Gastroesophageal sphincter (tissue), 4 donors: ENCODE measurements around the gene SYT14. TPM values are rescaled to one million over a fixed set of nuclear protein-coding genes. Genes with fewer than 3 reads are reported as not detected.

Source experiments
- ATAC-seq: fragments of 150-250 bp; one replicate; pipeline ENCODE4 v1.9.1; 2016; ENCODE audit warnings: mild to moderate bottlenecking, moderate library complexity
- H3K27ac ChIP-seq, 4 donors: fragments of 200-600 bp; sonication (generic) in 3 of 4; 1 replicate in 3 of 4; 2 replicates in 1 of 4; pipeline ENCODE4 v1.5.1; 2016 to 2019
- H3K27me3 ChIP-seq: fragments of 200-600 bp; sonication (generic); one replicate; pipeline ENCODE4 v1.5.1; 2019
- H3K36me3 ChIP-seq, 2 donors: fragments of 200-600 bp; sonication (generic); one replicate each; pipeline ENCODE4 v1.5.1; 2019; ENCODE audit warnings: control low read depth in 1 of 2
- H3K4me1 ChIP-seq, 3 donors: fragments of 200-600 bp; sonication (generic); 1 replicate in 2 of 3; 2 replicates in 1 of 3; pipeline ENCODE4 v1.5.1; 2016 to 2019; ENCODE audit warnings: control low read depth in 2 of 3
- H3K4me3 ChIP-seq, 2 donors: fragments of 200-600 bp; sonication (generic); one replicate each; pipeline ENCODE4 v1.5.1; 2019; ENCODE audit warnings: mild to moderate bottlenecking in 1 of 2, moderate library complexity in 1 of 2
- H3K9me3 ChIP-seq, 3 donors: fragments of 200-600 bp; sonication (generic); one replicate each; pipeline ENCODE4 v1.5.1; 2017 to 2019; ENCODE audit warnings: control low read depth in 2 of 3
- EP300 ChIP-seq: sonication (generic); formaldehyde crosslinking; IDR thresholded peaks from one replicate; pipeline ENCODE4 v1.6.1; 2017; ENCODE audit warnings: antibody characterized with exemption, mild to moderate bottlenecking
- POLR2A ChIP-seq, 2 donors: fragments of 450-650 bp; IDR thresholded peaks; one replicate each; pipeline ENCODE4 v1.6.1; 2017; ENCODE audit warnings: antibody characterized with exemption in 2 of 2, mild to moderate bottlenecking in 2 of 2, moderate library complexity in 1 of 2
- POLR2AphosphoS5 ChIP-seq: sonication (generic); formaldehyde crosslinking; IDR thresholded peaks from one replicate; pipeline ENCODE4 v1.6.1; 2017; ENCODE audit warnings: antibody characterized with exemption
- WGBS, 2 donors: methylation state at CpG; one replicate each; pipeline ENCODE4 v1.1.5; 2018; ENCODE audit warnings: low coverage in 1 of 2; 5-methylcytosine and 5-hydroxymethylcytosine counted together
- total RNA-seq, 4 donors: library from RNA; depleted of rRNA; stranded (reverse); fragments of >200 nt; gene quantifications; one replicate each; pipeline ENCODE4 v1.1.0, GENCODE V29; 2016
- TF ChIP-seq, protein P1 (sequence below), 4 experiments: fragments of 200-600 bp in 2 of 4; fragments of 450-650 bp in 2 of 4; sonication (generic) in 1 of 4; IDR thresholded peaks; one replicate each; pipeline ENCODE4 v1.5.1; 2017 to 2019; ENCODE audit warnings: antibody characterized with exemption in 4 of 4, mild to moderate bottlenecking in 2 of 4, moderate library complexity in 2 of 4

Gene SYT14
- total RNA-seq, 4 donors from 2014 or later, result under 0.01 to 0.27 TPM; not detected in 2

DNA sequence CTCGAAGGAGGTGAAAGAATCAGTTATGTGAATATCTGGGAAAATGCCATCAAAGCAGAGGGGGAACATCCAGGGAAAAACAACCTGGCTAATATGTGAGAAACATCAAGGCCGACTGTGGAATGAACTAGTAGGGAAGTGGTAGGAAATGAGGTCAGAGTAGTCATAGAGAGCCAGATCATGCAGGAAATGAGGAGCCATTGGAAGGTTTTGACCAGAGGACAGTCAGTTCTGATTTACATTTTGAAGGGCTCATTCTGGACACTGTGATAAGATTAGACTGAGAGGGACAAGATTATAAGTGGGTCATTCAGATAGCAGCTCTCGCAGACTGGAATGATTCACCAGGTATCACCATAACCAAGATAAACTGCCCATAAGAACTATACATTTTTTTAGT is 63.7 kb downstream of the SYT14 start:
- TF ChIP-seq EP300, result no peak
- TF ChIP-seq POLR2AphosphoS5, result no peak
- TF ChIP-seq POLR2A (IDR thresholded peaks at IDR 0.05), result no peak
- H3K27me3 ChIP-seq, result no peaks in the 10 kb centered on the region
- no peaks in the 10 kb centered on the region for H3K9me3 ChIP-seq
- H3K36me3 ChIP-seq, result no peaks in the 10 kb centered on the region
- H3K4me3 ChIP-seq, result no peak overlapping the region
- H3K4me1 ChIP-seq, result no peaks in the 10 kb centered on the region
- WGBS, 2 donors, result 46 to 78% methylated on average over 3 of the region's 3 CpGs
- no peak for ATAC-seq
- H3K27ac ChIP-seq, result no peak overlapping the region

DNA sequence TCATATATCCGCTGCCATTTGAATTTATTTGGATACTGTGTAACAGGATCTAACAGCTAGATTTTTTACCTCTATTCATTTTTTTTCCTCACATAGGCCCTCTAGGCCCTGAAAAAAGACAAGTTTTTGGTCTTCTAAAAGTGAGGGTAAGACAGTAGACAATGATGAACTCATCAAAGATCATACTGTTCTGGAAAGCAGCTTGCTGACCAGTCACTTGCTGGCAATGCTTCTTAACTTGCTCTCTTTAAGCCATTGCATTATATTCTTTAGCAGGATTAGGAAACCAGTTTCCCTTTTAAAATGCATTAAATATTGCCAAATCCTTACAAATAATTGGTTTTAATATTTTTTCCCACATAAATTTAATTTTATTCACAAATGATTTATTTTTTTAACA is 65.5 kb downstream of the SYT14 start:
- no peak overlapping the region for H3K27ac ChIP-seq
- TF ChIP-seq POLR2AphosphoS5 (no peak), EP300 (no peak), POLR2A (IDR thresholded peaks at IDR 0.05) (no peak)
- TF ChIP-seq, protein P1, sequence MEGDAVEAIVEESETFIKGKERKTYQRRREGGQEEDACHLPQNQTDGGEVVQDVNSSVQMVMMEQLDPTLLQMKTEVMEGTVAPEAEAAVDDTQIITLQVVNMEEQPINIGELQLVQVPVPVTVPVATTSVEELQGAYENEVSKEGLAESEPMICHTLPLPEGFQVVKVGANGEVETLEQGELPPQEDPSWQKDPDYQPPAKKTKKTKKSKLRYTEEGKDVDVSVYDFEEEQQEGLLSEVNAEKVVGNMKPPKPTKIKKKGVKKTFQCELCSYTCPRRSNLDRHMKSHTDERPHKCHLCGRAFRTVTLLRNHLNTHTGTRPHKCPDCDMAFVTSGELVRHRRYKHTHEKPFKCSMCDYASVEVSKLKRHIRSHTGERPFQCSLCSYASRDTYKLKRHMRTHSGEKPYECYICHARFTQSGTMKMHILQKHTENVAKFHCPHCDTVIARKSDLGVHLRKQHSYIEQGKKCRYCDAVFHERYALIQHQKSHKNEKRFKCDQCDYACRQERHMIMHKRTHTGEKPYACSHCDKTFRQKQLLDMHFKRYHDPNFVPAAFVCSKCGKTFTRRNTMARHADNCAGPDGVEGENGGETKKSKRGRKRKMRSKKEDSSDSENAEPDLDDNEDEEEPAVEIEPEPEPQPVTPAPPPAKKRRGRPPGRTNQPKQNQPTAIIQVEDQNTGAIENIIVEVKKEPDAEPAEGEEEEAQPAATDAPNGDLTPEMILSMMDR (IDR thresholded peaks at IDR 0.05), result no peak
- WGBS, 2 donors, result 85 to 100% methylated on average over 1 of the region's 1 CpG

GRCh38 chr1:210010161-210010560 is 72.1 kb downstream of the SYT14 start:
- WGBS, 2 donors, result 84 to 93% methylated on average over 2 of the region's 2 CpGs
- no peak for ATAC-seq

More for the DNA sequence above, 65.5 kb downstream of the SYT14 start:
- Histone ChIP-seq H3K9me3 (no peaks in the 10 kb centered on the region), H3K36me3 (no peaks in the 10 kb centered on the region), H3K27me3 (no peaks in the 10 kb centered on the region), H3K4me1 (no peaks in the 10 kb centered on the region), H3K4me3 (no peak overlapping the region)
- no peak for ATAC-seq

GRCh38 chr1:210021145-210021860 is 83.3 kb downstream of the SYT14 start:
- Histone ChIP-seq H3K27ac (no peak overlapping the region), H3K4me1 (no peaks in the 10 kb centered on the region), H3K27me3 (no peaks in the 10 kb centered on the region), H3K4me3 (no peak overlapping the region), H3K36me3 (no peaks in the 10 kb centered on the region), H3K9me3 (no peaks in the 10 kb centered on the region)
- ATAC-seq, result no peak
- 79 to 92% methylated on average over 4 of the region's 4 CpGs for WGBS, 2 donors
- TF ChIP-seq POLR2A (IDR thresholded peaks at IDR 0.05), result no peak
- TF ChIP-seq POLR2AphosphoS5, result no peak
- TF ChIP-seq, protein P1 (IDR thresholded peaks at IDR 0.05), result no peak
- no peak for TF ChIP-seq EP300

More at GRCh38 chr1:210010161-210010560, 72.1 kb downstream of the SYT14 start:
- Histone ChIP-seq H3K27me3 (no peaks in the 10 kb centered on the region), H3K27ac (no peak overlapping the region), H3K4me1 (no peaks in the 10 kb centered on the region), H3K36me3 (no peaks in the 10 kb centered on the region), H3K9me3 (no peaks in the 10 kb centered on the region), H3K4me3 (no peak overlapping the region)
- TF ChIP-seq, protein P1 (IDR thresholded peaks at IDR 0.05), result no peak
- TF ChIP-seq EP300 (no peak), POLR2A (IDR thresholded peaks at IDR 0.05) (no peak), POLR2AphosphoS5 (no peak)

GRCh38 chr1:210022044-210022443 is 84.0 kb downstream of the SYT14 start:
- no peaks in the 10 kb centered on the region for H3K9me3 ChIP-seq
- no peaks in the 10 kb centered on the region for H3K27me3 ChIP-seq
- no peak overlapping the region for H3K27ac ChIP-seq
- no peak overlapping the region for H3K4me3 ChIP-seq
- ATAC-seq, result no peak
- no peaks in the 10 kb centered on the region for H3K36me3 ChIP-seq
- TF ChIP-seq, protein P1 (IDR thresholded peaks at IDR 0.05), result no peak
- TF ChIP-seq POLR2A (IDR thresholded peaks at IDR 0.05) (no peak), POLR2AphosphoS5 (no peak), EP300 (no peak)
- no peaks in the 10 kb centered on the region for H3K4me1 ChIP-seq
